Gastrocnemius medialis (tissue), 4 donors: Measurements from ENCODE around the gene ANAPC7.

Source experiments
- POLR2A ChIP-seq, 2 donors: fragments of 450-650 bp; IDR thresholded peaks; one replicate each; pipeline ENCODE4 v1.6.1; 2017; ENCODE audit warnings: antibody characterized with exemption in 2 of 2, mild to moderate bottlenecking in 2 of 2, moderate library complexity in 2 of 2
- TF ChIP-seq, protein P1 (sequence below), 5 experiments: fragments of 450-650 bp in 3 of 5; fragments of 200-600 bp in 2 of 5; sonication (generic) in 2 of 5; IDR thresholded peaks in 4 of 5; conservative IDR thresholded peaks in 1 of 5; 1 replicate in 4 of 5; 2 replicates in 1 of 5; pipeline ENCODE4 v1.5.1; 2016 to 2019; ENCODE audit warnings: antibody characterized with exemption in 5 of 5, mild to moderate bottlenecking in 3 of 5, moderate library complexity in 3 of 5

DNA sequence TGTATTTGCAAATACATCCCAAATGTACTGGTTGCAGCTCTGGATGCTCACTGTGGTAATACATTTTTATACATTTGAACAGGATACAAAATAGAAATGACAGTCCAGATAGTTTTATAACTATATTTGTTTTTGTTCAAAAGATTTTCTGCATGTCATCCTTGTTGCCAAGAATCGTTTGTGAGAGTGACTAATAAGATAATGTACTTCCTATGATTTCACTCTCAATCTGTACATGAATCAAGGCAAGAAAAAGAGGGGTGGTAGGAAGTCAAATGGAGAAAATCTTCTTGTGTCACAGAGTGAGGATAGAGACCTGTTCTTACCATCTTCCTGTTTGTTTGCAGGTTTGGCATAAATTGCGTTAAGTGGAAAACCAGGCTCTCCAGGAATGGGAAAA, 32.7 kb upstream of the ANAPC7 start:
- TF ChIP-seq, protein P1, sequence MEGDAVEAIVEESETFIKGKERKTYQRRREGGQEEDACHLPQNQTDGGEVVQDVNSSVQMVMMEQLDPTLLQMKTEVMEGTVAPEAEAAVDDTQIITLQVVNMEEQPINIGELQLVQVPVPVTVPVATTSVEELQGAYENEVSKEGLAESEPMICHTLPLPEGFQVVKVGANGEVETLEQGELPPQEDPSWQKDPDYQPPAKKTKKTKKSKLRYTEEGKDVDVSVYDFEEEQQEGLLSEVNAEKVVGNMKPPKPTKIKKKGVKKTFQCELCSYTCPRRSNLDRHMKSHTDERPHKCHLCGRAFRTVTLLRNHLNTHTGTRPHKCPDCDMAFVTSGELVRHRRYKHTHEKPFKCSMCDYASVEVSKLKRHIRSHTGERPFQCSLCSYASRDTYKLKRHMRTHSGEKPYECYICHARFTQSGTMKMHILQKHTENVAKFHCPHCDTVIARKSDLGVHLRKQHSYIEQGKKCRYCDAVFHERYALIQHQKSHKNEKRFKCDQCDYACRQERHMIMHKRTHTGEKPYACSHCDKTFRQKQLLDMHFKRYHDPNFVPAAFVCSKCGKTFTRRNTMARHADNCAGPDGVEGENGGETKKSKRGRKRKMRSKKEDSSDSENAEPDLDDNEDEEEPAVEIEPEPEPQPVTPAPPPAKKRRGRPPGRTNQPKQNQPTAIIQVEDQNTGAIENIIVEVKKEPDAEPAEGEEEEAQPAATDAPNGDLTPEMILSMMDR (IDR thresholded peaks at IDR 0.05 in 4 of 5, conservative IDR thresholded peaks at IDR 0.05 in 1 of 5), result no peak
- TF ChIP-seq POLR2A (IDR thresholded peaks at IDR 0.05), result no peak
